ENCODE data around the gene TMEM151B.

DNA sequence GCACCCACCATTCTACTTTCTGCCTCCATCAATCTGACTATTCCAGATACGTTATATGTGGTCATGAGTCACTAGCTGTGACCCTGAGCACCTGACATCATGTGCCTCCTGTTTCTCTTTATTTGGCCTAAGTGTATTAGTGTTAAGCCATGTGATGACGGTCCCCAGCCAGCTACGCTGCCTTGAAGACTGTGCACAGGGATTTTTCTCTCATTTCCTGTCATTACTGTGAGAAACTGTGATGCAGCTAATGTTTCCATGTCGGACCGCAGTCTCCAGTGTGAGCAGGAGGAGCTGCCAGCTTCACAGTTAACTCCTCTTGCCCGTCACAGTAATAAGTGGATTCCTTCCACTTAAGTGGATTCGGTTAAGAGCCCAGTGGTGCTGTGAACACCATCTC lies 62.3 kb downstream of the TMEM151B start:
- no peak for TF ChIP-seq POLR2A (IDR thresholded peaks at IDR 0.05)
- TF ChIP-seq, protein P1, sequence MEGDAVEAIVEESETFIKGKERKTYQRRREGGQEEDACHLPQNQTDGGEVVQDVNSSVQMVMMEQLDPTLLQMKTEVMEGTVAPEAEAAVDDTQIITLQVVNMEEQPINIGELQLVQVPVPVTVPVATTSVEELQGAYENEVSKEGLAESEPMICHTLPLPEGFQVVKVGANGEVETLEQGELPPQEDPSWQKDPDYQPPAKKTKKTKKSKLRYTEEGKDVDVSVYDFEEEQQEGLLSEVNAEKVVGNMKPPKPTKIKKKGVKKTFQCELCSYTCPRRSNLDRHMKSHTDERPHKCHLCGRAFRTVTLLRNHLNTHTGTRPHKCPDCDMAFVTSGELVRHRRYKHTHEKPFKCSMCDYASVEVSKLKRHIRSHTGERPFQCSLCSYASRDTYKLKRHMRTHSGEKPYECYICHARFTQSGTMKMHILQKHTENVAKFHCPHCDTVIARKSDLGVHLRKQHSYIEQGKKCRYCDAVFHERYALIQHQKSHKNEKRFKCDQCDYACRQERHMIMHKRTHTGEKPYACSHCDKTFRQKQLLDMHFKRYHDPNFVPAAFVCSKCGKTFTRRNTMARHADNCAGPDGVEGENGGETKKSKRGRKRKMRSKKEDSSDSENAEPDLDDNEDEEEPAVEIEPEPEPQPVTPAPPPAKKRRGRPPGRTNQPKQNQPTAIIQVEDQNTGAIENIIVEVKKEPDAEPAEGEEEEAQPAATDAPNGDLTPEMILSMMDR (IDR thresholded peaks at IDR 0.05), result no peak
- TF ChIP-seq POLR2AphosphoS5 (IDR thresholded peaks at IDR 0.05), result no peak
- TF ChIP-seq EP300 (IDR thresholded peaks at IDR 0.05), result no peak
